ENCODE data around the gene FHOD3.

DNA sequence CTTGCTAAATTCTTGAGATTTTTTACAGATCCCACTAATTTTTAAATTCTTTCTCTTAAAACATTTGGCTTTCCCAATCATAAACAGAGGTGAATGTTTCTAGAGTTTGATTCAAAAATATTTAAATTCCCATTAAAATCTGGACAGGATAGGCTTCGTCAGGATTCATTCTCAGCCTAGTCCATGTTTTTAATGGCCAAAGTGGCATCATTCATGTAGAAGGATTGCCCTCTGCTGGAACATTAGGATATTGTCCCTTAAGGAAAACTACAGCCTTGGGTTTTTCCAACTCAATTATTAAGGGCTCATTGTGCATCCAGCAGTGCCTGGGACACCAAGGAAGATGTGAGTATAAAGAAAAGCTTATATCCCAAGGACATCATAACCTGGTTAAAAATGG, 459.6 kb downstream of the FHOD3 start:
- TF ChIP-seq, protein P1, sequence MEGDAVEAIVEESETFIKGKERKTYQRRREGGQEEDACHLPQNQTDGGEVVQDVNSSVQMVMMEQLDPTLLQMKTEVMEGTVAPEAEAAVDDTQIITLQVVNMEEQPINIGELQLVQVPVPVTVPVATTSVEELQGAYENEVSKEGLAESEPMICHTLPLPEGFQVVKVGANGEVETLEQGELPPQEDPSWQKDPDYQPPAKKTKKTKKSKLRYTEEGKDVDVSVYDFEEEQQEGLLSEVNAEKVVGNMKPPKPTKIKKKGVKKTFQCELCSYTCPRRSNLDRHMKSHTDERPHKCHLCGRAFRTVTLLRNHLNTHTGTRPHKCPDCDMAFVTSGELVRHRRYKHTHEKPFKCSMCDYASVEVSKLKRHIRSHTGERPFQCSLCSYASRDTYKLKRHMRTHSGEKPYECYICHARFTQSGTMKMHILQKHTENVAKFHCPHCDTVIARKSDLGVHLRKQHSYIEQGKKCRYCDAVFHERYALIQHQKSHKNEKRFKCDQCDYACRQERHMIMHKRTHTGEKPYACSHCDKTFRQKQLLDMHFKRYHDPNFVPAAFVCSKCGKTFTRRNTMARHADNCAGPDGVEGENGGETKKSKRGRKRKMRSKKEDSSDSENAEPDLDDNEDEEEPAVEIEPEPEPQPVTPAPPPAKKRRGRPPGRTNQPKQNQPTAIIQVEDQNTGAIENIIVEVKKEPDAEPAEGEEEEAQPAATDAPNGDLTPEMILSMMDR (IDR thresholded peaks at IDR 0.05), result peak; percentile 55 to 78 (median 61)
- no peak for TF ChIP-seq POLR2A (IDR thresholded peaks at IDR 0.05)
